ENCODE results near the gene ESAM. TPM values are rescaled to one million over a fixed set of nuclear protein-coding genes. Genes with fewer than 3 reads are reported as not detected.

ESAM gene
- total RNA-seq, 1 experiment from 2014 or later: 0.92 TPM

DNA sequence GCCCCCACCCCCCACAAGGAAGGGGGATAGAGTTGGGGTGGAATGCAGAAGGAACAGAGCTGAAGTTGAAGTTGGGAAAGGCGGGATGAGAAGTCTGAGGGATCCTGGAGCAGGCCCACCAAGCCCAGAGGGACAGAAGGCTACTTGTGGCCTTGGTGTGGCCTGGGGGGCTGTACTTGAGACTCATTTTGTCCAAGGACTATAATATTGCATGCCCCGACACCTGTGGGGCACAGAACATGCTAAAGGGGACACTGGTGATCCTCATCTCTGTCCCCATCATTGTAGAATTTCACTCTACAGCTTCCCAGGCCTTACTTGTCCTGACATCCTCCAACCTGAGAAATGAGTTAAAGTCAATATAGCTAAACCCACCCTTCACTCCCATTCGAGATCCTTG, 1.3 kb downstream of the ESAM start:
- Histone ChIP-seq H3K27me3 (ENCODE audit: insufficient read depth, low read length) (peaks cover 59% of the 10 kb centered on the region), H2BK15ac (ENCODE audit: low read depth, low read length) (no peak overlapping the region), H3K18ac (ENCODE audit: insufficient read length, low read depth, low read length) (no peak overlapping the region), H3K14ac (ENCODE audit: insufficient read depth, low read length) (no peak overlapping the region), H3K9me3 (ENCODE audit: control insufficient read depth, low read depth, low read length) (no peaks in the 10 kb centered on the region), H4K5ac (ENCODE audit: insufficient read length, low read depth, low read length) (no peak overlapping the region), H3K23me2 (ENCODE audit: insufficient read length, low read depth, low read length, poor library complexity, severe bottlenecking) (peaks cover 24% of the 10 kb centered on the region), H4K91ac (ENCODE audit: insufficient read length, low read depth, low read length) (no peak overlapping the region), H3K4ac (ENCODE audit: low read depth, low read length) (no peak overlapping the region), H3K4me1 (ENCODE audit: insufficient read depth, low read length) (no peaks in the 10 kb centered on the region), H3K79me2 (ENCODE audit: insufficient read depth, low read length) (no peaks in the 10 kb centered on the region), H3K56ac (ENCODE audit: insufficient read length, low read depth, low read length) (no peak overlapping the region), H4K8ac (replicated peaks; ENCODE audit: insufficient read length, low read depth, low read length) (no peak overlapping the region), H2BK12ac (ENCODE audit: insufficient read length, low read depth, low read length) (no peak overlapping the region), H4K20me1 (ENCODE audit: control insufficient read depth, insufficient read depth, insufficient read length) (no peaks in the 10 kb centered on the region), H3K27ac (ENCODE audit: insufficient read length, low read depth, low read length) (no peak overlapping the region), H2BK5ac (ENCODE audit: insufficient read length, low read length) (no peak overlapping the region), H3K4me2 (ENCODE audit: insufficient read depth, insufficient read length, low read length) (no peak overlapping the region), H2BK20ac (ENCODE audit: low read depth, low read length, poor library complexity, severe bottlenecking) (no peak overlapping the region), H2AK5ac (ENCODE audit: insufficient read length, low read length) (no peak overlapping the region), H3K9ac (ENCODE audit: extremely low read depth, insufficient read length, low read length) (no peak overlapping the region), H2AFZ (ENCODE audit: low read length) (no peak overlapping the region), H3K79me1 (ENCODE audit: insufficient read depth, low read depth, low read length, poor library complexity, severe bottlenecking) (no peaks in the 10 kb centered on the region), H3T11ph (ENCODE audit: low read length) (no peak overlapping the region), H3K23ac (ENCODE audit: insufficient read length, low read depth, low read length) (no peak overlapping the region), H2BK120ac (ENCODE audit: low read depth, low read length, poor library complexity, severe bottlenecking) (no peak overlapping the region)
- Mint-ChIP-seq H3K4me1 (peaks cover 41 to 59% of the 10 kb centered on the region in 2 experiments), H3K27ac (no peak overlapping the region), H3K27me3 (ENCODE audit: low read depth) (peaks cover 70% of the 10 kb centered on the region), H3K9me3 (peaks cover 0 to 9% of the 10 kb centered on the region in 2 experiments; a peak in 2 of 5 replicates), H3K36me3 (ENCODE audit: insufficient read depth in 1 of 3, low read depth in 3 of 3) (peaks cover 0 to 5% (median 0%) of the 10 kb centered on the region in 3 experiments; a peak in 2 of 7 replicates), H3K4me3 (peak overlapping the region in 1 of 2 experiments; percentile 76; a peak in 1 of 5 replicates)
- DNase-seq: no peak
- TF ChIP-seq, protein P1, sequence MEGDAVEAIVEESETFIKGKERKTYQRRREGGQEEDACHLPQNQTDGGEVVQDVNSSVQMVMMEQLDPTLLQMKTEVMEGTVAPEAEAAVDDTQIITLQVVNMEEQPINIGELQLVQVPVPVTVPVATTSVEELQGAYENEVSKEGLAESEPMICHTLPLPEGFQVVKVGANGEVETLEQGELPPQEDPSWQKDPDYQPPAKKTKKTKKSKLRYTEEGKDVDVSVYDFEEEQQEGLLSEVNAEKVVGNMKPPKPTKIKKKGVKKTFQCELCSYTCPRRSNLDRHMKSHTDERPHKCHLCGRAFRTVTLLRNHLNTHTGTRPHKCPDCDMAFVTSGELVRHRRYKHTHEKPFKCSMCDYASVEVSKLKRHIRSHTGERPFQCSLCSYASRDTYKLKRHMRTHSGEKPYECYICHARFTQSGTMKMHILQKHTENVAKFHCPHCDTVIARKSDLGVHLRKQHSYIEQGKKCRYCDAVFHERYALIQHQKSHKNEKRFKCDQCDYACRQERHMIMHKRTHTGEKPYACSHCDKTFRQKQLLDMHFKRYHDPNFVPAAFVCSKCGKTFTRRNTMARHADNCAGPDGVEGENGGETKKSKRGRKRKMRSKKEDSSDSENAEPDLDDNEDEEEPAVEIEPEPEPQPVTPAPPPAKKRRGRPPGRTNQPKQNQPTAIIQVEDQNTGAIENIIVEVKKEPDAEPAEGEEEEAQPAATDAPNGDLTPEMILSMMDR (conservative IDR thresholded peaks at IDR 0.05): no peak
- no CpG with 5 or more reads among the region's 3 CpGs for WGBS (ENCODE audit: extremely low coverage, insufficient read length, low lambda C conversion rate)

Data from H9 (cell line).